Loucy (cell line): ENCODE measurements around the gene TSPAN9.

Experiments
- H2AFZ ChIP-seq: fragments of 200-600 bp; sonication (generic); 2 replicates; pipeline ENCODE4 v1.6.0; 2016; ENCODE audit warnings: antibody characterized with exemption, mild to moderate bottlenecking, low read length, moderate library complexity
- H3F3A ChIP-seq: fragments of 200-600 bp; 2 replicates; pipeline ENCODE4 v1.6.0; 2016; ENCODE audit warnings: antibody characterized with exemption, low read depth, mild to moderate bottlenecking
- H3K27me3 ChIP-seq: fragments of 200-600 bp; sonication (generic); 2 replicates; pipeline ENCODE4 v1.6.1; 2014; ENCODE audit warnings: low read length, mild to moderate bottlenecking; ENCODE audit not compliant: insufficient read depth, poor library complexity, severe bottlenecking
- H3K36me3 ChIP-seq: fragments of 200-600 bp; sonication (generic); 2 replicates; pipeline ENCODE4 v1.6.1; 2016; ENCODE audit warnings: low read length; ENCODE audit not compliant: insufficient read depth
- H3K4me1 ChIP-seq: fragments of 200-600 bp; sonication (generic); 2 replicates; pipeline ENCODE4 v1.5.1; 2014; ENCODE audit warnings: low read length, mild to moderate bottlenecking; ENCODE audit not compliant: insufficient read depth, poor library complexity, severe bottlenecking
- H3K4me2 ChIP-seq: fragments of 200-600 bp; sonication (generic); 2 replicates; pipeline ENCODE4 v1.6.0; 2014; ENCODE audit warnings: antibody characterized with exemption, low read length, low read depth, mild to moderate bottlenecking; ENCODE audit not compliant: poor library complexity, severe bottlenecking
- H3K4me3 ChIP-seq: fragments of 200-600 bp; sonication (generic); 2 replicates; pipeline ENCODE4 v1.5.1; 2014; ENCODE audit warnings: low read length, mild to moderate bottlenecking, mixed read lengths; ENCODE audit not compliant: poor library complexity, severe bottlenecking
- H3K79me2 ChIP-seq: fragments of 200-600 bp; sonication (generic); 2 replicates; pipeline ENCODE4 v1.6.1; 2014; ENCODE audit warnings: low read length; ENCODE audit not compliant: insufficient read depth
- H3K9ac ChIP-seq: fragments of 200-600 bp; sonication (generic); 2 replicates; pipeline ENCODE4 v1.6.0; 2014; ENCODE audit warnings: mild to moderate bottlenecking, low read depth, low read length, moderate library complexity; ENCODE audit not compliant: poor library complexity, severe bottlenecking
- H3K9me2 ChIP-seq: fragments of 200-600 bp; sonication (generic); replicated peaks from 2 replicates; pipeline ENCODE4 v1.6.1; 2016; ENCODE audit warnings: low read depth, low read length, mixed read lengths
- H3K9me3 ChIP-seq: fragments of 200-600 bp; sonication (generic); 2 replicates; pipeline ENCODE4 v1.6.1; 2014; ENCODE audit warnings: mild to moderate bottlenecking, antibody characterized with exemption, low read length, low read depth; ENCODE audit not compliant: insufficient read depth
- H4K20me1 ChIP-seq: fragments of 200-600 bp; sonication (generic); 2 replicates; pipeline ENCODE4 v1.6.0; 2014; ENCODE audit warnings: antibody characterized with exemption, low read length, mild to moderate bottlenecking; ENCODE audit not compliant: insufficient read depth, poor library complexity, severe bottlenecking
- EZH2phosphoT487 ChIP-seq: fragments of 200-600 bp; IDR thresholded peaks from 2 replicates; pipeline ENCODE4 v1.6.1; 2018; ENCODE audit warnings: antibody characterized with exemption, mild to moderate bottlenecking, moderate library complexity, borderline replicate concordance
- TF ChIP-seq, protein P1 (sequence below): fragments of 200-600 bp; sonication (generic); conservative IDR thresholded peaks from 2 replicates; pipeline ENCODE4 v1.5.1; 2014; ENCODE audit warnings: mild to moderate bottlenecking, antibody characterized with exemption, low read length

TSPAN9 gene

DNA sequence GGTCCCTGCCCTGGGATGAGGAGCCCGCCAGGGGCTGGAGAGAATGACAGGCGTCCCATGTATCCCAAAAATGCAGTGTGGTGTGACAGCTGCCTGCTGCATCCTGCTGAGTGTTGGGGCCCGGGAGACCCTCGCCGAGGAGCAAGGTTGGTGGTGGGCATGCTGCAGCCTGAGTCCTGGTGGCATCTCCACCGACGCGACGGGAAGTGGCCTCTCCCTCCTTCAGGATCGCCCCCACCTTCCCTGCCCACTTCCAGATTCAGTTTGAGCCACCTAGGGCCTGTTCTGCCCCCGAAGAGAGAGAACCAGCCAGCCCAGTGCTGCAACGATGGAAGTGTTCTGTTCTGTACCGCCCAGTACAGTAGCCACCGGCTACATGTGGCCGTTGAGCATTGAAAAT, 70.1 kb downstream of the TSPAN9 start:
- TF ChIP-seq, protein P1, sequence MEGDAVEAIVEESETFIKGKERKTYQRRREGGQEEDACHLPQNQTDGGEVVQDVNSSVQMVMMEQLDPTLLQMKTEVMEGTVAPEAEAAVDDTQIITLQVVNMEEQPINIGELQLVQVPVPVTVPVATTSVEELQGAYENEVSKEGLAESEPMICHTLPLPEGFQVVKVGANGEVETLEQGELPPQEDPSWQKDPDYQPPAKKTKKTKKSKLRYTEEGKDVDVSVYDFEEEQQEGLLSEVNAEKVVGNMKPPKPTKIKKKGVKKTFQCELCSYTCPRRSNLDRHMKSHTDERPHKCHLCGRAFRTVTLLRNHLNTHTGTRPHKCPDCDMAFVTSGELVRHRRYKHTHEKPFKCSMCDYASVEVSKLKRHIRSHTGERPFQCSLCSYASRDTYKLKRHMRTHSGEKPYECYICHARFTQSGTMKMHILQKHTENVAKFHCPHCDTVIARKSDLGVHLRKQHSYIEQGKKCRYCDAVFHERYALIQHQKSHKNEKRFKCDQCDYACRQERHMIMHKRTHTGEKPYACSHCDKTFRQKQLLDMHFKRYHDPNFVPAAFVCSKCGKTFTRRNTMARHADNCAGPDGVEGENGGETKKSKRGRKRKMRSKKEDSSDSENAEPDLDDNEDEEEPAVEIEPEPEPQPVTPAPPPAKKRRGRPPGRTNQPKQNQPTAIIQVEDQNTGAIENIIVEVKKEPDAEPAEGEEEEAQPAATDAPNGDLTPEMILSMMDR, result no peak
- TF ChIP-seq EZH2phosphoT487, result no peak
- H3K36me3 ChIP-seq, result no peaks in the 10 kb centered on the region
- H3K9me3 ChIP-seq, result no peaks in the 10 kb centered on the region
- no peaks in the 10 kb centered on the region for H3K79me2 ChIP-seq
- H3F3A ChIP-seq, result no peaks in the 10 kb centered on the region
- H3K27me3 ChIP-seq, result no peaks in the 10 kb centered on the region
- H2AFZ ChIP-seq, result no peak overlapping the region
- no peaks in the 10 kb centered on the region for H3K9me2 ChIP-seq
- H4K20me1 ChIP-seq, result no peaks in the 10 kb centered on the region
- no peaks in the 10 kb centered on the region for H3K4me1 ChIP-seq
- H3K4me2 ChIP-seq, result no peak overlapping the region
- H3K9ac ChIP-seq, result no peak overlapping the region
- H3K4me3 ChIP-seq, result no peak overlapping the region

DNA sequence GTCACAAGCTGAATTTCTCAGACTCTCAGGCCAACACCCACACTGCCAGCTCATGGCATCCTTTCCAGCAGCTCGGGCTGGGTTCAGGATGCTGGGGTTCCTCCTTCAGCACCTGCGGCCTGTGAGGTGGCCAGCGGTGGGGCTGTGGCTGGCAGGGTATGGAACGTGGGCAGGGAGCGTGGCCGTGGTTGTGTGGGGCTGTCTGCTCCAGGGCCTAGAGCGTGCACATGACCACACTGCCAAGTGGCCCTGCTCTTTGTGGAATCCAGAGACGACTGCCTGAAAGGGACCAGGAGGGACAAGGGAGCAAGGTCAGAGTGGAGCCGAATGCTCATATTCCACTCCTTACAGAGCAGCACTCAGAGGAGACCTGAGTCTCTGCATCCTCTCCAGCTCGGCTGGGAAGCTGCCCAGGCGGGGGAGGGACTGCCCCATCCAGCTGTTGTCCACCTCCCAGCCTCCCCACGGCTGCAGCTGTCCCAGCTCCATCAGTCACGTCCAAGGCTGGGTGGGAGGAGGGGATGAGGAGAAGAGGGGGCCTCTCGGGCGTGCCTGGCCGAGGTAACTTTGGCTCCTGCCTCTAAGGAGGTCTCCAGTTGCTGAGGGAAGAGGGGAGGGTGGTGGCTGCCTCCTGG, 71.3 kb downstream of the TSPAN9 start:
- Histone ChIP-seq H3K79me2 (no peaks in the 10 kb centered on the region), H3K9ac (no peak overlapping the region)

DNA sequence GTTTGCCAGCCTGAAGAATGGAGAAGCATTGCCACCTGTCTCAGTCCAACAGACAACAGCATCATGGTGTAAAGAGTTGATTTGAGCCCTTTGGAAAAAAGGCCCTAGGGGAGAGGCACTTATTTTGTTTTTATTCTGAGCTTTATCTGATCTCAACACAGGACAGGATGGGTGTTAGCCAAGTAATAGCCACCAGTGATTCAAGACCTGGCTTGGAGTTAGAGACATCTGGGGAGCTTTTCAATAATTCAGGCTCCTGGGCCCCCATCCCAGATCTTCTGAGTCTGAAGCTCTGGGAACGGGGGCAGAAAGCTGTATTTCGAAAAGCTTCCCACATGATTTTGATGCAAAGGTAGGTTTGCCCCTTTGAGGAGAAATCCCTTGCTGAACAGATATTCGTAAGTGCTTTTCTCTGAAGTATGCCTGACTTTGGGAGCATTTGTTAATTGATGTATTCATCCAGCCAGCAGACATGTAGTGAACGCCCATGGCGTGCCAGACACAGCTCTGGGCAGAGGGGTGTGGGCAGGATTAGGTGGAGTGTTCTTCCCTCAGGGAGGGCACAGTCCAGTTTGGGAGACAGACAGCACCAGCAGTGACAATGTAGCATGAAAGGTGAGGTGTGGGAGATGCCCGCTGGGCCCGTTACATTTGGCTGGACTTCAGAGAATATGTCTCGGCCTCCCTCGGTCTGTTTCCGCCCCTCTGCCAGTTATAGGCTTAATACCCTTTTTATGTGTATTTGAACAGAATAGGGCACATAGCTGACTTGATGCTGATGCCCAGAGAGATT, 72.5 kb downstream of the TSPAN9 start:
- Histone ChIP-seq H3K36me3 (no peaks in the 10 kb centered on the region), H4K20me1 (no peaks in the 10 kb centered on the region), H3K9me3 (no peaks in the 10 kb centered on the region), H2AFZ (no peak overlapping the region), H3F3A (no peaks in the 10 kb centered on the region), H3K9me2 (no peaks in the 10 kb centered on the region), H3K79me2 (no peaks in the 10 kb centered on the region), H3K4me3 (no peak overlapping the region), H3K9ac (no peak overlapping the region), H3K27me3 (no peaks in the 10 kb centered on the region), H3K4me2 (no peak overlapping the region), H3K4me1 (no peaks in the 10 kb centered on the region)
- no peak for TF ChIP-seq EZH2phosphoT487
- TF ChIP-seq, protein P1, result no peak

More for the DNA sequence above, 71.3 kb downstream of the TSPAN9 start:
- Histone ChIP-seq H3K4me2 (no peak overlapping the region), H2AFZ (no peak overlapping the region), H3K9me2 (no peaks in the 10 kb centered on the region), H3K4me3 (no peak overlapping the region), H3K27me3 (no peaks in the 10 kb centered on the region), H3K4me1 (no peaks in the 10 kb centered on the region), H3K36me3 (no peaks in the 10 kb centered on the region), H4K20me1 (no peaks in the 10 kb centered on the region), H3F3A (no peaks in the 10 kb centered on the region), H3K9me3 (no peaks in the 10 kb centered on the region)
- no peak for TF ChIP-seq EZH2phosphoT487
- TF ChIP-seq, protein P1, result no peak
